Heart left ventricle (tissue), 16 donors: Measurements from ENCODE around the gene RTP2. TPM values are rescaled to one million over a fixed set of nuclear protein-coding genes. Genes with fewer than 3 reads are reported as not detected.

Source experiments
- ATAC-seq, 4 donors: fragments of 200-7000 bp; cut with Tn5 transposase; one replicate each; pipeline ENCODE4 v1.9.1; 2020 to 2022; ENCODE audit warnings: moderate library complexity in 4 of 4, mild to moderate bottlenecking in 3 of 4, moderate number of reproducible peaks in 1 of 4
- DNase-seq, 5 donors: peaks; one replicate each; pipeline ENCODE4 v3.0.0-alpha.2; 2020
- H3K27ac ChIP-seq, 12 donors: fragments of 200-600 bp; sonication (generic) in 4 of 12; one replicate each; pipeline versions ENCODE4 v1.5.0 to v1.8.0; 2016 to 2022; ENCODE audit warnings: mild to moderate bottlenecking in 2 of 12
- H3K27me3 ChIP-seq, 9 donors: fragments of 200-600 bp; sonication (generic) in 2 of 9; one replicate each; pipeline versions ENCODE4 v1.5.1 to v1.8.0; 2016 to 2022; ENCODE audit warnings: mild to moderate bottlenecking in 3 of 9
- H3K36me3 ChIP-seq, 9 donors: fragments of 200-600 bp; sonication (generic) in 2 of 9; one replicate each; pipeline versions ENCODE4 v1.5.0 to v1.8.0; 2018 to 2022; ENCODE audit warnings: mild to moderate bottlenecking in 2 of 9
- H3K4me1 ChIP-seq, 12 donors: fragments of 200-600 bp; sonication (generic) in 4 of 12; one replicate each; pipeline versions ENCODE4 v1.5.0 to v1.8.0; 2016 to 2022; ENCODE audit warnings: mild to moderate bottlenecking in 3 of 12
- H3K4me3 ChIP-seq, 12 donors: fragments of 200-600 bp; sonication (generic) in 4 of 12; one replicate each; pipeline versions ENCODE4 v1.5.0 to v1.8.0; 2017 to 2022; ENCODE audit warnings: mild to moderate bottlenecking in 9 of 12, moderate library complexity in 4 of 12
- H3K9me3 ChIP-seq, 12 donors: fragments of 200-600 bp; sonication (generic) in 4 of 12; one replicate each; pipeline versions ENCODE4 v1.5.0 to v1.8.0; 2016 to 2022; ENCODE audit warnings: mild to moderate bottlenecking in 1 of 12
- POLR2A ChIP-seq, 2 donors: fragments of 450-650 bp; IDR thresholded peaks; one replicate each; pipeline ENCODE4 v1.6.1; 2017; ENCODE audit warnings: antibody characterized with exemption in 2 of 2, mild to moderate bottlenecking in 2 of 2, moderate library complexity in 2 of 2
- WGBS, 4 donors: extraction: QIAGEN DNeasy Blood & Tissue Kit in 2 of 4; methylation state at CpG; one replicate each; pipeline versions ENCODE4 v1.1.5 to v1.1.7; 2013 to 2018; 5-methylcytosine and 5-hydroxymethylcytosine counted together
- intact Hi-C, 10 donors: fragments of 100-400 bp; cut with DNase I; formaldehyde crosslinking; loops; one replicate each; pipeline versions ENCODE4 v1.11.1 to v1.14.2; 2022
- polyA plus RNA-seq, 2 donors: library from polyadenylated mRNA; stranded (reverse); fragments of 200-250 nt; gene quantifications; one replicate each; pipeline ENCODE4 v1.2.3, GENCODE V29; 2013
- total RNA-seq, 9 donors: library from RNA; depleted of rRNA in 2 of 9; stranded (reverse); fragments of >200 nt in 2 of 9; fragmentation: NEBNext Ultra II Directional in 3 of 9; extraction: Animal tissue kit (Norgen Biotek cat#: 25700) in 3 of 9; gene quantifications; one replicate each; pipeline versions ENCODE4 v1.1.0 to v1.2.4, GENCODE V29; 2016 to 2023
- TF ChIP-seq, protein P1 (sequence below), 12 donors: fragments of 200-600 bp; sonication (generic) in 4 of 12; IDR thresholded peaks; one replicate each; pipeline versions ENCODE4 v1.5.0 to v1.8.0; 2018 to 2022; ENCODE audit warnings: antibody characterized with exemption in 12 of 12, mild to moderate bottlenecking in 5 of 12
- donor health status: ischemic (EF 13 %, LVEDD 7.1; RV severe dilation, severe dysfunction).
- donor health status: healthy with polysubstance abuse.
- donor health status: DM: no; HTN: yes; CAD: no.
- donor health status: DM: no; HTN: no; CAD: no.
- donor health status: ischemic (EF 25% LVEDD 6.9; RV normal size, moderate dysfunction).
- donor health status: ischemic (EF 25% LVEDD 5.7; RV mildly dilated, moderate dysfunction).
- donor health status: healthy.
- donor health status: DM: yes; HTN: yes; CAD: no.
- donor health status: ischemic (EF 35%, LVEDD 5.7; RV mildly dilated, moderate dysfunction).
- donor health status: nonischemic (EF 11% LVEDD 7.7; RV severe dilation, severe dysfunction).
- donor health status: DM: yes; HTN: yes; CAD: no.
- donor health status: PGD.
- donor health status: ischemic (EF 29% LVEDD 5.4; RV normal size, mild dysfunction).
- donor health status: nonischemic (EF 23%, LVEDD 6.1; RV moderate dilation, normal function).

The RTP2 gene
- total and polyA plus RNA-seq, 11 donors: not detected

DNA sequence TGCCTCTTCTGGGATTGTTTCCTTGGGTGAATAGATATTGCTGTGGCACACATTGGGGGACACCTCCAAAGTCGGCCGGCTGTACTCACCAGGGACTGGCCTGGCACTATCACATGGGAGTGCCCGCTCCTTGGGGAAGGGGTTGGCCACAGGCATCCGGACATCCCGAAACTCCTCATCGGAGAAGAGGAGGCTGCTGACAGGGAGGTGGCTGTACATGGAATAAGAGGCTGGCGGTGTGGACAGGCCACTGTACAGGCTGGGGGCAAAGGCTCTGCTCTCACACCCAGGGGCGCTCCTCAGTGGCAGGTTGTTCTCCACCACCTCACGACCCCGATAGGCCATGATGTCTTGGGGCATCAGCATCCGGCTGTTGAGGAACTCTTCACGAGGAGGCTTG is 27.2 kb upstream of the RTP2 start:
- H3K27me3 ChIP-seq: no peaks in the 10 kb centered on the region
- TF ChIP-seq POLR2A (IDR thresholded peaks at IDR 0.05): no peak
- TF ChIP-seq, protein P1, sequence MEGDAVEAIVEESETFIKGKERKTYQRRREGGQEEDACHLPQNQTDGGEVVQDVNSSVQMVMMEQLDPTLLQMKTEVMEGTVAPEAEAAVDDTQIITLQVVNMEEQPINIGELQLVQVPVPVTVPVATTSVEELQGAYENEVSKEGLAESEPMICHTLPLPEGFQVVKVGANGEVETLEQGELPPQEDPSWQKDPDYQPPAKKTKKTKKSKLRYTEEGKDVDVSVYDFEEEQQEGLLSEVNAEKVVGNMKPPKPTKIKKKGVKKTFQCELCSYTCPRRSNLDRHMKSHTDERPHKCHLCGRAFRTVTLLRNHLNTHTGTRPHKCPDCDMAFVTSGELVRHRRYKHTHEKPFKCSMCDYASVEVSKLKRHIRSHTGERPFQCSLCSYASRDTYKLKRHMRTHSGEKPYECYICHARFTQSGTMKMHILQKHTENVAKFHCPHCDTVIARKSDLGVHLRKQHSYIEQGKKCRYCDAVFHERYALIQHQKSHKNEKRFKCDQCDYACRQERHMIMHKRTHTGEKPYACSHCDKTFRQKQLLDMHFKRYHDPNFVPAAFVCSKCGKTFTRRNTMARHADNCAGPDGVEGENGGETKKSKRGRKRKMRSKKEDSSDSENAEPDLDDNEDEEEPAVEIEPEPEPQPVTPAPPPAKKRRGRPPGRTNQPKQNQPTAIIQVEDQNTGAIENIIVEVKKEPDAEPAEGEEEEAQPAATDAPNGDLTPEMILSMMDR (IDR thresholded peaks at IDR 0.05): no peak
- peaks cover 2 to 100% (median 96%) of the 10 kb centered on the region in 9 donors for H3K36me3 ChIP-seq
- 91 to 95% (median 93%) methylated on average over 11 to 12 of the region's 12 CpGs for WGBS, 4 donors
- no peak overlapping the region for H3K4me3 ChIP-seq
- intact Hi-C loops: no loop called here
- H3K9me3 ChIP-seq: no peaks in the 10 kb centered on the region
- H3K27ac ChIP-seq: no peak overlapping the region
- DNase-seq: no peak
- ATAC-seq: no peak
- H3K4me1 ChIP-seq: peaks cover 0 to 25% (median 10%) of the 10 kb centered on the region in 12 donors

DNA sequence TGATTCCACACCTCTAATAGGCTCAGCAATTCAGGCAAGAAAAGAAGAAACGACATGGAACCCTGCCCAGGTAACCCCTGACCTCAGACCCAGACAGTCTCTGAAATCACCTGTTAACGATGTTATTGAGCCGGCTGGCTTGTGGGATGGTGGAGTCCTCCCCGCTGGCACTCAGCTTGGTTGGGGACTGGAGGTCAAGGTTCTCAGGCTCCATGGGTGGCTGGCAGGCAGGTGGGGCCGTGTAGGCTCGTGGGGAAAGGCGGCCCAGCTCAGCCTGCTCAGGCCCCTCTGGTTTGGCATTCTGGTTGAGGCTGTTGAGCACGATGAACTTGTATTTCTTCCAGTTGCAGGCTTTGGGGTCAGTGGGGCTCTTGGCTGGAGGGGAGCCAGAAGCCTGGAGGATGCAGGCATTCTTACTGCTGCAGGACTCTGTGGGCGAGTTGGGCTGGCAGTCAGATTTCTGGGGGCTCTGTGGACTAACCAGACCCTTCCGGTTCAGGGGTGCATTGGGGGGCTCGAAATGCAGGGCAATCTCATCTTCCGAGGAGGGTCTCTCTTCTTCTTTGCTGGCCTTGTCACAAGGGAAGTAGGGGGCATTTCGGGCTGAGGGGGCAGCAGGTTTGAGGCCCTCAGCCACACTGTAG is 26.7 kb upstream of the RTP2 start:
- Histone ChIP-seq H3K4me3 (no peak overlapping the region), H3K27me3 (no peaks in the 10 kb centered on the region), H3K27ac (no peak overlapping the region), H3K9me3 (no peaks in the 10 kb centered on the region), H3K4me1 (peaks cover 0 to 25% (median 8%) of the 10 kb centered on the region in 12 donors), H3K36me3 (peaks cover 2 to 100% (median 100%) of the 10 kb centered on the region in 9 donors)
- DNase-seq (no peak), ATAC-seq (no peak)
- TF ChIP-seq, protein P1 (IDR thresholded peaks at IDR 0.05): no peak
- WGBS, 4 donors: 90 to 94% (median 91%) methylated on average over 10 to 13 of the region's 13 CpGs
- intact Hi-C loops: no loop called here

DNA sequence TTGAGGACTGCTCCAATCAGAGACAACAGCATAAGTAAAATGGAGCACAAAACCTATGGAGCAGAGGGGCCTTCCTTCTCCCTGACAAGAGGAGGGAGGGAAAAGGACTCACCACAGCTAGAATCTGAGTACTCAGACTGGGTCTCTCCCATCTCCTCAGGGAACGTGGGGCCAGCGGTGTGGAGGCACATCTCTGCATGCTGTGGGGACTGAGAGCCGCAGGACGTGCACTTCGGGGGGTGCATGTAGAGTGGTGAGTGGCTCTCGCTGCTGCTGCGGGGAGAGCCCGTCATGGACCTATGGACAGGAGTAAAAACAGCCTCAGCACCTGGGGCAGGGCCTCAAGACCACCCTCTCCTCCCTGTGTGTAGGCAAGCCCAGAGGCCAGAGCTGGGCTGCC is 25.9 kb upstream of the RTP2 start:
- intact Hi-C loops: no loop called here
- Histone ChIP-seq H3K4me1 (peaks cover 0 to 25% (median 8%) of the 10 kb centered on the region in 12 donors), H3K27ac (no peak overlapping the region), H3K27me3 (no peaks in the 10 kb centered on the region), H3K36me3 (peaks cover 2 to 100% (median 100%) of the 10 kb centered on the region in 9 donors), H3K9me3 (no peaks in the 10 kb centered on the region), H3K4me3 (no peak overlapping the region)
- 90 to 96% (median 95%) methylated on average over 8 of the region's 8 CpGs for WGBS, 4 donors
- TF ChIP-seq POLR2A (IDR thresholded peaks at IDR 0.05): no peak
- TF ChIP-seq, protein P1 (IDR thresholded peaks at IDR 0.05): no peak
- ATAC-seq (no peak), DNase-seq (no peak)

DNA sequence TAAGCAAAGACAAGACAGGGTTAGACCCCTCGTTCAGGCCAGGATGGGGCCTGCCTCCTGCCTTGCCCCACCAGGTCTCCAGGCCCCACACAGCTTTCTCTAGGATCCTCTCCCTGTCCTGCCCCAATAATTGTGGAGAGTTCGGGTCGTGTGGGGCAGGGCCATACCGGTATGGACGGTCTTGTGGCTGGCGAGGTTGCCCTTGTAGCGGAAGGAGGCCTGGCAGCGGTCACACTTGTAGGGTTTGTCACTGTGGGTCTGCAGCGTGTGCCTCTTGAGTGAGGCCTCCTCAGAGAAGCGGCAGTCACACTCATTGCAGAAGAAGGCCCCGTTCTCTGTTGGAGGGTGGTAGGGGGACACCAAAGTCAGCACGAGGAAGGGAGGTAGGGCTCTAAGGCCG is 24.2 kb upstream of the RTP2 start:
- Histone ChIP-seq H3K4me1 (peaks cover 0 to 13% (median 0%) of the 10 kb centered on the region in 12 donors), H3K27ac (no peak overlapping the region), H3K9me3 (no peaks in the 10 kb centered on the region), H3K4me3 (no peak overlapping the region), H3K27me3 (no peaks in the 10 kb centered on the region), H3K36me3 (peaks cover 5 to 100% (median 100%) of the 10 kb centered on the region in 9 donors)
- TF ChIP-seq POLR2A (IDR thresholded peaks at IDR 0.05): no peak
- TF ChIP-seq, protein P1 (IDR thresholded peaks at IDR 0.05): no peak
- no peak for DNase-seq
- WGBS, 4 donors: 86 to 95% (median 95%) methylated on average over 12 to 13 of the region's 13 CpGs
- intact Hi-C loops: no loop called here
- no peak for ATAC-seq
